Colonic mucosa (tissue), 4 donors: ENCODE results near the gene NCOR1. TPM values are rescaled to one million over a fixed set of nuclear protein-coding genes. Genes with fewer than 3 reads are reported as not detected.
"Not testable (repeated sequence)": the region's sequence is repeated elsewhere in the genome, so short reads cannot be mapped to it uniquely, and the experiment has no call there.

ENCODE experiments used
- DNase-seq: peaks from one replicate; pipeline ENCODE4 v3.0.0-alpha.2; 2020
- H3K27ac ChIP-seq: fragments of 200-600 bp; one replicate; pipeline ENCODE4 v1.8.0; 2021
- H3K27me3 ChIP-seq: fragments of 200-600 bp; one replicate; pipeline ENCODE4 v1.8.0; 2021
- H3K36me3 ChIP-seq: fragments of 200-600 bp; one replicate; pipeline ENCODE4 v1.8.0; 2021
- H3K4me1 ChIP-seq: fragments of 200-600 bp; one replicate; pipeline ENCODE4 v1.8.0; 2021; ENCODE audit warnings: mild to moderate bottlenecking
- H3K4me3 ChIP-seq: fragments of 200-600 bp; one replicate; pipeline ENCODE4 v1.8.0; 2021
- H3K9ac ChIP-seq, 2 donors: one replicate each; pipeline ENCODE4 v1.7.0; 2013; ENCODE audit warnings: control low read depth in 2 of 2, low read depth in 2 of 2, low read length in 2 of 2
- H3K9me3 ChIP-seq: fragments of 200-600 bp; one replicate; pipeline ENCODE4 v1.8.0; 2021
- intact Hi-C: fragments of 100-400 bp; cut with DNase I; formaldehyde crosslinking; loops from one replicate; pipeline ENCODE4 v1.14.1; 2022
- total RNA-seq, 2 donors: library from RNA; stranded (reverse); fragmentation: NEBNext Ultra II Directional in 1 of 2; extraction: Animal tissue kit (Norgen Biotek cat#: 25700) in 1 of 2; gene quantifications; one replicate each; pipeline ENCODE4 v1.2.1, GENCODE V29; 2021
- TF ChIP-seq, protein P1 (sequence below): fragments of 200-600 bp; IDR thresholded peaks from one replicate; pipeline ENCODE4 v1.8.0; 2022; ENCODE audit warnings: antibody characterized with exemption, mild to moderate bottlenecking
- donor health status: healthy.
- donor health status: DM: no; HTN: no; CAD: no.
- donor health status: DM: no; HTN: no; CAD: no.

NCOR1 gene
- total RNA-seq, 2 donors from 2014 or later: 190 to 233 TPM

- H3K9me3 ChIP-seq: no peaks in the 10 kb centered on the region
- no peak overlapping the region for H3K9ac ChIP-seq
- H3K4me3 ChIP-seq: no peak overlapping the region
- TF ChIP-seq, protein P1, sequence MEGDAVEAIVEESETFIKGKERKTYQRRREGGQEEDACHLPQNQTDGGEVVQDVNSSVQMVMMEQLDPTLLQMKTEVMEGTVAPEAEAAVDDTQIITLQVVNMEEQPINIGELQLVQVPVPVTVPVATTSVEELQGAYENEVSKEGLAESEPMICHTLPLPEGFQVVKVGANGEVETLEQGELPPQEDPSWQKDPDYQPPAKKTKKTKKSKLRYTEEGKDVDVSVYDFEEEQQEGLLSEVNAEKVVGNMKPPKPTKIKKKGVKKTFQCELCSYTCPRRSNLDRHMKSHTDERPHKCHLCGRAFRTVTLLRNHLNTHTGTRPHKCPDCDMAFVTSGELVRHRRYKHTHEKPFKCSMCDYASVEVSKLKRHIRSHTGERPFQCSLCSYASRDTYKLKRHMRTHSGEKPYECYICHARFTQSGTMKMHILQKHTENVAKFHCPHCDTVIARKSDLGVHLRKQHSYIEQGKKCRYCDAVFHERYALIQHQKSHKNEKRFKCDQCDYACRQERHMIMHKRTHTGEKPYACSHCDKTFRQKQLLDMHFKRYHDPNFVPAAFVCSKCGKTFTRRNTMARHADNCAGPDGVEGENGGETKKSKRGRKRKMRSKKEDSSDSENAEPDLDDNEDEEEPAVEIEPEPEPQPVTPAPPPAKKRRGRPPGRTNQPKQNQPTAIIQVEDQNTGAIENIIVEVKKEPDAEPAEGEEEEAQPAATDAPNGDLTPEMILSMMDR: no peak
- intact Hi-C loops: no loop called here
- no peaks in the 10 kb centered on the region for H3K27me3 ChIP-seq
- no peak overlapping the region for H3K27ac ChIP-seq
- H3K4me1 ChIP-seq: no peaks in the 10 kb centered on the region
- DNase-seq: no peak
- no peaks in the 10 kb centered on the region for H3K36me3 ChIP-seq
Observed at GRCh38 chr17:16187642-16188041, 27.7 kb downstream of the NCOR1 start.

DNA sequence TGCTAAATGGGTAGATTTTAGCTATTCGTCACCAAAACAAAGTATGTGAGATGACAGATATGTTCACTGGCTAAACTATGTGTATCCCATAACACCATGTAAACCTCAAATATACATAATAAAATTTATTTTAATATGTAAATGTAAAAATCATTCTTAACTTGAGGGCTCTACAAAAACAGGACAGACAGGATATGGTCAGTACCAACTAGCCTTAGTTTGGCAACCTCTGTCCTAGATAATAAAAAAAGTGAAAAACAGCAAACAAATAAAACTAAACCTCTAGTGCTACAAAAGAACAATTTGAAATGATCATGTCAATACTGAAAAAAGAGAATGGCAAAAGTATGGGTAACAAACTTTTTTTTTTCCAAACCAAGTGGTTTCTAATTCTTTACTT, 33.8 kb downstream of the NCOR1 start:
- H3K4me1 ChIP-seq: no peaks in the 10 kb centered on the region
- H3K27me3 ChIP-seq: no peaks in the 10 kb centered on the region
- H3K9ac ChIP-seq: no peak overlapping the region
- intact Hi-C loops: no loop called here
- peaks cover 6% of the 10 kb centered on the region for H3K36me3 ChIP-seq
- no peaks in the 10 kb centered on the region for H3K9me3 ChIP-seq
- no peak overlapping the region for H3K27ac ChIP-seq
- DNase-seq: no peak
- no peak overlapping the region for H3K4me3 ChIP-seq
- TF ChIP-seq, protein P1: no peak

- intact Hi-C loops: no loop called here
- no peaks in the 10 kb centered on the region for H3K4me1 ChIP-seq
- H3K36me3 ChIP-seq: peaks cover 6% of the 10 kb centered on the region
- no peak overlapping the region for H3K27ac ChIP-seq
- no peaks in the 10 kb centered on the region for H3K9me3 ChIP-seq
- TF ChIP-seq, protein P1: no peak
- H3K27me3 ChIP-seq: no peaks in the 10 kb centered on the region
- DNase-seq: no peak
- no peak overlapping the region for H3K4me3 ChIP-seq
- no peak overlapping the region for H3K9ac ChIP-seq
Observed at GRCh38 chr17:16178836-16179235, 36.5 kb downstream of the NCOR1 start.

GRCh38 chr17:16171613-16172012, 43.7 kb downstream of the NCOR1 start:
- intact Hi-C loops: no loop called here
- DNase-seq: peak; percentile 29
- Histone ChIP-seq H3K36me3 (no peaks in the 10 kb centered on the region), H3K27ac (no peak overlapping the region), H3K27me3 (no peaks in the 10 kb centered on the region), H3K4me1 (no peaks in the 10 kb centered on the region), H3K9ac (no peak overlapping the region), H3K4me3 (no peak overlapping the region), H3K9me3 (no peaks in the 10 kb centered on the region)
- TF ChIP-seq, protein P1: no peak

DNA sequence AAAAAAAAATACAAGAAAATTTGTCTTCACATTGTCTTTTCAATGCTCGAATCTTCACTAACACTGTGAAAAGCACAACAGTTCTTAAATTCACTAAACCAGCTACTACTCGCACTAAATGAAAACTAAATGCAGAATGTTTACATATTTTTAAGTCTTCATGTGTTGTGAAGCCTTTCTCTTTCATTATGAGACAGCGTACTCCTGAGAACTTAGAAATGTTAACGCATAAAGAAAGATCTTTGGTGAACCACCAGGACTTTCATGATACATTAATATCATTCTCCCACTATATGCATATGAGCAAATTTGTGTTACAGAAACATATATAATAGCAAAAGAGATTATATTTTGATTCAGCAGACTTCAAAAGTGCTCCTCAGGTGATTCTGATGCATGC, 48.6 kb downstream of the NCOR1 start:
- H3K9me3 ChIP-seq, H3K27me3 ChIP-seq, H3K27ac ChIP-seq, H3K4me1 ChIP-seq, H3K9ac ChIP-seq, H3K36me3 ChIP-seq, H3K4me3 ChIP-seq, intact Hi-C loops, DNase-seq: not testable (repeated sequence)

- H3K4me1 ChIP-seq: no peaks in the 10 kb centered on the region
- no peaks in the 10 kb centered on the region for H3K9me3 ChIP-seq
- H3K36me3 ChIP-seq: no peaks in the 10 kb centered on the region
- H3K27ac ChIP-seq: no peak overlapping the region
- H3K4me3 ChIP-seq: no peak overlapping the region
- intact Hi-C loops: no loop called here
- no peak overlapping the region for H3K9ac ChIP-seq
- TF ChIP-seq, protein P1: no peak
- H3K27me3 ChIP-seq: no peaks in the 10 kb centered on the region
- no peak for DNase-seq
Observed at GRCh38 chr17:16158714-16159113, 56.6 kb downstream of the NCOR1 start.
